ENCODE results near the gene INPP5E. TPM values are rescaled to one million over a fixed set of nuclear protein-coding genes. Genes with fewer than 3 reads are reported as not detected.

INPP5E gene
- total and polyA plus RNA-seq, 8 donors, result 3.2 to 32.1 (median 8.6) TPM

GRCh38 chr9:136441191-136441680 lies 1.6 kb upstream of the INPP5E start:
- Histone ChIP-seq H3K36me3 (peaks cover 50 to 66% (median 60%) of the 10 kb centered on the region in 4 donors), H3K27ac (no peak overlapping the region), H3K4me3 (no peak overlapping the region), H3K9me3 (no peaks in the 10 kb centered on the region), H3K27me3 (no peaks in the 10 kb centered on the region), H3K4me1 (peaks cover 24 to 37% (median 34%) of the 10 kb centered on the region in 4 donors)
- intact Hi-C loops (cut with DNase I; ENCODE audit: low total_unique reads), result no loop called here
- TF ChIP-seq POLR2AphosphoS5 (IDR thresholded peaks at IDR 0.05) (no peak), CTCF (IDR thresholded peaks at IDR 0.05) (no peak), POLR2A (IDR thresholded peaks at IDR 0.05) (no peak), EP300 (IDR thresholded peaks at IDR 0.05) (no peak)
- DNase-seq, result no peak
- 86 to 93% (median 90%) methylated on average over 15 of the region's 15 CpGs for WGBS, 5 donors

GRCh38 chr9:136438548-136439480 lies 831 bp downstream of the INPP5E start:
- Histone ChIP-seq H3K27ac (peak overlapping the region; percentile 66 to 84 (median 80)), H3K27me3 (no peaks in the 10 kb centered on the region), H3K36me3 (peaks cover 28 to 61% (median 51%) of the 10 kb centered on the region in 4 donors), H3K9me3 (no peaks in the 10 kb centered on the region), H3K4me3 (peak overlapping the region; percentile 91 to 98 (median 95)), H3K4me1 (peaks cover 24 to 44% (median 38%) of the 10 kb centered on the region in 4 donors)
- DNase-seq, result peak in 1 of 2 donors; percentile 67
- intact Hi-C loops (cut with DNase I; ENCODE audit: low total_unique reads), result no loop called here
- WGBS, 5 donors, result 1% methylated on average over 23 to 91 of the region's 91 CpGs
- TF ChIP-seq CTCF (IDR thresholded peaks at IDR 0.05) (no peak), POLR2A (IDR thresholded peaks at IDR 0.05) (no peak), EP300 (IDR thresholded peaks at IDR 0.05) (no peak), POLR2AphosphoS5 (IDR thresholded peaks at IDR 0.05) (no peak)

GRCh38 chr9:136437839-136438547 lies 1.7 kb downstream of the INPP5E start:
- Histone ChIP-seq H3K27me3 (no peaks in the 10 kb centered on the region), H3K9me3 (no peaks in the 10 kb centered on the region), H3K27ac (peak overlapping the region in 1 of 5 donors; percentile 84), H3K36me3 (peaks cover 20 to 61% (median 51%) of the 10 kb centered on the region in 4 donors), H3K4me3 (peak overlapping the region; percentile 91 to 98 (median 95)), H3K4me1 (peaks cover 24 to 44% (median 38%) of the 10 kb centered on the region in 4 donors)
- intact Hi-C loops (cut with DNase I; ENCODE audit: low total_unique reads), result no loop called here
- no peak for TF ChIP-seq POLR2AphosphoS5 (IDR thresholded peaks at IDR 0.05)
- no peak for TF ChIP-seq EP300 (IDR thresholded peaks at IDR 0.05)
- no peak for TF ChIP-seq CTCF (IDR thresholded peaks at IDR 0.05)
- no peak for TF ChIP-seq POLR2A (IDR thresholded peaks at IDR 0.05)
- 51 to 57% (median 56%) methylated on average over 31 to 37 of the region's 37 CpGs for WGBS, 5 donors
- DNase-seq, result no peak

GRCh38 chr9:136437430-136437829 lies 2.2 kb downstream of the INPP5E start:
- no peak overlapping the region for H3K27ac ChIP-seq
- no peaks in the 10 kb centered on the region for H3K27me3 ChIP-seq
- no peaks in the 10 kb centered on the region for H3K9me3 ChIP-seq
- DNase-seq, result peak in 1 of 2 donors; percentile 35
- peaks cover 24 to 44% (median 38%) of the 10 kb centered on the region in 4 donors for H3K4me1 ChIP-seq
- peak overlapping the region; percentile 1 to 98 (median 92) for H3K4me3 ChIP-seq
- intact Hi-C loops (cut with DNase I; ENCODE audit: low total_unique reads), result no loop called here
- 53 to 67% (median 59%) methylated on average over 7 to 8 of the region's 8 CpGs for WGBS, 5 donors
- peaks cover 14 to 61% (median 51%) of the 10 kb centered on the region in 4 donors for H3K36me3 ChIP-seq
- no peak for TF ChIP-seq CTCF (IDR thresholded peaks at IDR 0.05)
- no peak for TF ChIP-seq EP300 (IDR thresholded peaks at IDR 0.05)
- TF ChIP-seq POLR2A (IDR thresholded peaks at IDR 0.05), result no peak
- TF ChIP-seq POLR2AphosphoS5 (IDR thresholded peaks at IDR 0.05), result no peak
